Right atrium auricular region (tissue), 2 donors: ENCODE data around the gene MT1B. TPM values are rescaled to one million over a fixed set of nuclear protein-coding genes. Genes with fewer than 3 reads are reported as not detected.

Source experiments
- DNase-seq: peaks from one replicate; pipeline ENCODE4 v3.0.0-alpha.2; 2019; ENCODE audit warnings: low spot score
- H3K27ac ChIP-seq, 2 donors: fragments of 200-600 bp; sonication (generic); 1 replicate in 1 of 2; 2 replicates in 1 of 2; pipeline ENCODE4 v1.5.1; 2016 to 2019
- H3K27me3 ChIP-seq, 2 donors: fragments of 200-600 bp; sonication (generic); one replicate each; pipeline versions ENCODE4 v1.5.1 to v1.6.0; 2017 to 2019
- H3K36me3 ChIP-seq: fragments of 200-600 bp; sonication (generic); one replicate; pipeline ENCODE4 v1.5.1; 2016
- H3K4me1 ChIP-seq, 2 donors: fragments of 200-600 bp; sonication (generic); one replicate each; pipeline versions ENCODE4 v1.5.1 to v1.6.0; 2017 to 2019
- H3K4me3 ChIP-seq, 2 donors: fragments of 200-600 bp; sonication (generic); 1 replicate in 1 of 2; 2 replicates in 1 of 2; pipeline ENCODE4 v1.5.1; 2017 to 2019; ENCODE audit warnings: mild to moderate bottlenecking in 1 of 2, moderate library complexity in 1 of 2
- H3K9me3 ChIP-seq, 2 donors: fragments of 200-600 bp; sonication (generic); one replicate each; pipeline ENCODE4 v1.5.1; 2019
- total RNA-seq, 2 donors: library from RNA; depleted of rRNA; stranded (reverse); fragments of >200 nt; gene quantifications; one replicate each; pipeline ENCODE4 v1.1.0, GENCODE V29; 2016
- TF ChIP-seq, protein P1 (sequence below), 2 donors: fragments of 200-600 bp; sonication (generic); IDR thresholded peaks; one replicate each; pipeline ENCODE4 v1.5.1; 2019; ENCODE audit warnings: antibody characterized with exemption in 2 of 2

The MT1B gene
- total RNA-seq, 2 donors from 2014 or later, result not detected

DNA sequence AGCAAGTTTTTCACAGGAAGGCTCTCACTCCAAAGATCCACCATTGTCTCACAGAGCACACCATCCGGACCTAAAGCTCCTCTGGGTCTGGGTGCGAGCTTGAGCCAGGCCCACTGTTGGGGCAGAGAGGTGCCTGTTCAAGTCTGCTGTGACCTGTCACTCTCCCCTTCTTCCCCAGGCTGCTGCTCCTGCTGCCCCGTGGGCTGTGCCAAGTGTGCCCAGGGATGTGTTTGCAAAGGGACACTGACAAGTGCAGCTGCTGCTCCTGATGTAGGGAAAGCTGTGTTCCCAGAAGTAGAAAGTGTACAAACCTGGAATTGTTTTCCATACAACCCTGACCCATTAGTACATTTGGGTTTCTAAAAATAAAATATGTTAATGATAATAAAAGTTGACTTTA lies 25.8 kb downstream of the MT1B start:
- peaks cover 0 to 23% of the 10 kb centered on the region in 2 donors for H3K4me1 ChIP-seq
- no peaks in the 10 kb centered on the region for H3K9me3 ChIP-seq
- no peak overlapping the region for H3K4me3 ChIP-seq
- H3K36me3 ChIP-seq, result no peaks in the 10 kb centered on the region
- no peak for DNase-seq
- no peak overlapping the region for H3K27ac ChIP-seq
- TF ChIP-seq, protein P1, sequence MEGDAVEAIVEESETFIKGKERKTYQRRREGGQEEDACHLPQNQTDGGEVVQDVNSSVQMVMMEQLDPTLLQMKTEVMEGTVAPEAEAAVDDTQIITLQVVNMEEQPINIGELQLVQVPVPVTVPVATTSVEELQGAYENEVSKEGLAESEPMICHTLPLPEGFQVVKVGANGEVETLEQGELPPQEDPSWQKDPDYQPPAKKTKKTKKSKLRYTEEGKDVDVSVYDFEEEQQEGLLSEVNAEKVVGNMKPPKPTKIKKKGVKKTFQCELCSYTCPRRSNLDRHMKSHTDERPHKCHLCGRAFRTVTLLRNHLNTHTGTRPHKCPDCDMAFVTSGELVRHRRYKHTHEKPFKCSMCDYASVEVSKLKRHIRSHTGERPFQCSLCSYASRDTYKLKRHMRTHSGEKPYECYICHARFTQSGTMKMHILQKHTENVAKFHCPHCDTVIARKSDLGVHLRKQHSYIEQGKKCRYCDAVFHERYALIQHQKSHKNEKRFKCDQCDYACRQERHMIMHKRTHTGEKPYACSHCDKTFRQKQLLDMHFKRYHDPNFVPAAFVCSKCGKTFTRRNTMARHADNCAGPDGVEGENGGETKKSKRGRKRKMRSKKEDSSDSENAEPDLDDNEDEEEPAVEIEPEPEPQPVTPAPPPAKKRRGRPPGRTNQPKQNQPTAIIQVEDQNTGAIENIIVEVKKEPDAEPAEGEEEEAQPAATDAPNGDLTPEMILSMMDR (IDR thresholded peaks at IDR 0.05), result no peak
- H3K27me3 ChIP-seq, result no peaks in the 10 kb centered on the region

DNA sequence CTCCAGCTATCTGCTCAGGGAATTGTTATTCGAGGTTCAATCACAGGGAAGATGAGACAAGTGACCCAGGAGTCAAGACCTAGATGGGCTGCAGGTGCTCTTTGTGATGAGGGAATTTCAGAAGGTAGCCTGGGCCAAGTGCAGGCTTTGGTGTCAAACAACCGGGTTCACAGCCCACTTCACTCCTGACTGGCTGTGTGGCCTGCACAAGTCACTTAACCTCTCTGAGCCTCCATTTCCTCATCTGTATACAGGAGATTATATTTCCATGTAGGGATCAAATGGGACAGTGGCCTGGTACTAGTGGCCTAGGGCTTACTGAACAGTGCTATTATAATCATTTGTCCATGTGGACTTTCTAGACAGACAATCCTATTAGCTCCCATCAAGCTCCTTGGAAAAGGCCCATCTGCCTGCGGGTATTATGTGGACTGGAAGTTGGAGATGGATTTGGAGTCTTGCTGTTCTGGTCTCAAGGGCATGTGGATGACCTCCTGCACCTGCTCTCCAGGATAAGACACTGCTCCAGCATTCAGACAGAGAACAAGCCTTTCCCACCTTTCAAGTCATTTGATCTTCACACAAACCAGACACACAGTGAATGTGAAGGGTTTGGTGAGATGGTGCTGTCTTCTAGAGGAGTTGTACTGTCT lies 27.5 kb downstream of the MT1B start:
- DNase-seq, result no peak
- TF ChIP-seq, protein P1 (IDR thresholded peaks at IDR 0.05), result no peak
- Histone ChIP-seq H3K27me3 (no peaks in the 10 kb centered on the region), H3K36me3 (peaks cover 2% of the 10 kb centered on the region), H3K4me3 (no peak overlapping the region), H3K9me3 (no peaks in the 10 kb centered on the region), H3K4me1 (peaks cover 0 to 39% of the 10 kb centered on the region in 2 donors), H3K27ac (peak overlapping the region; percentile 54 to 86)

DNA sequence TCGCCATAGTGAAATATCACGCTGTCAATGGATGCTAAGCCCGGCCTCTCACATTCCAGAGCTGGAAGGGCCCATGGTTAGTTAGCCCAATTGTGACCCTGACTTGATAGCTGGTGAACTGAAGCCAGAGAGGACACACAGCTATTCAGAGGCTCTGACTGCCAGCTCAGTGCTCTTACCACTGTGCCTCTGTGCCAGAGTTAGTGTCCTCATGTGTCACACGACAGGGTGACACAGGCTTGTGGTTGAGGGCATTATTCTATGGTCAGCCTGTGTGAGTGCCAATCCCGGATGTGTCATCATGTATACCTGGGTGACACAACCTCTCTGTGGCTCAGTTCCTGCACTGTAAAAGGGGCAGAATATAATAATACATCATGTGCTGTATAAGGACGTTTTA lies 28.1 kb downstream of the MT1B start:
- Histone ChIP-seq H3K27ac (peak overlapping the region; percentile 54 to 86), H3K4me3 (no peak overlapping the region), H3K4me1 (peaks cover 0 to 46% of the 10 kb centered on the region in 2 donors), H3K27me3 (no peaks in the 10 kb centered on the region), H3K36me3 (peaks cover 4% of the 10 kb centered on the region), H3K9me3 (no peaks in the 10 kb centered on the region)
- DNase-seq, result no peak
- TF ChIP-seq, protein P1 (IDR thresholded peaks at IDR 0.05), result no peak

DNA sequence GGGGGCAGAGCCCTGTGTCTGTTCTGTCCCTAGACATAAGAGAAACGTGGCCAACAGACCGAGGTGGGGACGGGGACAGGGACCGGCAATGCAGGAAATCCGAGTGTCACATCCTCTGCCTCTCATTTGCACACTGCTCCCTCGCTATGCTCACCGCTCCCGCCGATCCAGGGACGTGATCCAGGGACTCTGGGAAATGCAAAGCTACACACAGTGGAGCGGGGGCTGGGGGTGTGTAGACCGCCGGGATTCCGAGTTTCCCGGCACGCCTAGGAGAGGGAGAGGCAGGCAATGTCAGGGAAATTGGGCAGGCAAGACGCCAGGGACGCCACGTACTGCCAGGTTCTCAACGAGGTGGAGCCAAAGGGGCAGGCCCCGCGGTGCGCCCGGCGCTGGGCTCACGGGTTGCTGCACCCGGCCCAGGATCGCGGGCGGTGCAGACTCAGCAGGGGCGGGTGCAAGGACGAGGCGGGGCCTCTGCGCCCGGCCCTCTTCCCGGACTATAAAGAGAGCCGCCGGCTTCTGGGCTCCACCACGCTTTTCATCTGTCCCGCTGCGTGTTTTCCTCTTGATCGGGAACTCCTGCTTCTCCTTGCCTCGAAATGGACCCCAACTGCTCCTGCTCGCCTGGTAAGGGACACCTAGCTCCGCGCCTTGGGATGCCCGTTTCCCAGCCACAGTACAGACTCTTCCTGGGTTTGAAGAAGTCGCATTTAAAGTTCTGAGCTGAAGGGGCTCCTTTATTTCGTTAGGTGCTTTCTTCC lies 30.4 kb downstream of the MT1B start, which contains the start of gene MT1X:
TSS of gene MT1X (plus strand) at position 532 of the 764 bp plus-strand sequence. CDS start at position 603, 71 bp downstream.
- TF ChIP-seq, protein P1 (IDR thresholded peaks at IDR 0.05), result no peak
- peaks cover 4% of the 10 kb centered on the region for H3K36me3 ChIP-seq
- no peaks in the 10 kb centered on the region for H3K9me3 ChIP-seq
- DNase-seq, result peak; percentile 97
- peak within 1 kb of the TSS; percentile 86 to 87 for H3K27ac ChIP-seq
- H3K4me1 ChIP-seq, result peaks cover 0 to 40% of the 10 kb centered on the region in 2 donors
- peak within 1 kb of the TSS; percentile 59 to 60 for H3K4me3 ChIP-seq
- H3K27me3 ChIP-seq, result no peaks in the 10 kb centered on the region

DNA sequence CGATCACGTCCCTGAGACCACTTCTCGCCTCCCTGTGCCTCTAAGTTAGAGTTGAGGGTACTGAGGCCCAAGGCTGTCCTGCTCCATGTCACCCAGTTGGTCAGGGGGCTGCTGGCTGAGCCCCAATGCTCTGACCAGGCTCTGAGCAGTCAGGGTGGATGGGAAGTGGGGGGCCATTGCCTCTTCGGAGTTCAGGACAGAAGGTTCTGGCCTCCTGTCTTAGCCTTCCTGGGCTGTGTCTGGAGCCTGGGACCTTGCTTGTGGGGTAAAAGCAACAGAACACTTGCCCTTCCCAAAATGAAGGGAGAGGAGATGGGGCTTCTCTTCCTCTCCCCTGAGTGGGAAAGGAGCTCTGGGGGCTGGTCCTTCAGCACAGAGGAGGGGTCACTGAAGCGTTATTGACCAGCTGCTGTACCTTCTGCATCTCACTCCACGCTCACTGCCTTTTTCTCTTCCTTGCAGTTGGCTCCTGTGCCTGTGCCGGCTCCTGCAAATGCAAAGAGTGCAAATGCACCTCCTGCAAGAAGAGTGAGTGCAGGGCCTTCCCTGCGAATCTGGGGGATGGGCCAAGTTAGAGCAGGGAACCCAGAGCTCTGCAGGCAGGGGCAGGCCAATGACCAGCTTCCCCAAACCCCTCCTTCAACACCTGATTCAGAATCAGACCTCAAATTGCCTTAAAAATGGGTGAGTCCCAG lies 31.2 kb downstream of the MT1B start:
- TF ChIP-seq, protein P1 (IDR thresholded peaks at IDR 0.05), result no peak
- Histone ChIP-seq H3K4me3 (peak overlapping the region; percentile 59 to 60), H3K9me3 (no peaks in the 10 kb centered on the region), H3K36me3 (peaks cover 4% of the 10 kb centered on the region), H3K27ac (peak overlapping the region; percentile 86 to 87), H3K27me3 (no peaks in the 10 kb centered on the region), H3K4me1 (peaks cover 0 to 40% of the 10 kb centered on the region in 2 donors)
- no peak for DNase-seq
